AG10803 (cell line): ENCODE data around the gene SERPINH1.

Source experiments
- DNase-seq: peaks from one replicate; pipeline ENCODE4 v3.0.0; 2010; ENCODE audit warnings: low read depth
- H3K4me3 ChIP-seq: 2 replicates; pipeline ENCODE4 v1.5.1; 2011; ENCODE audit warnings: mild to moderate bottlenecking, low read length, control low read depth
- TF ChIP-seq, protein P1 (sequence below): conservative IDR thresholded peaks from 2 replicates; pipeline ENCODE4 v1.5.1; 2011; ENCODE audit warnings: mild to moderate bottlenecking, low read length, control low read depth, inconsistent platforms

Gene SERPINH1

DNA sequence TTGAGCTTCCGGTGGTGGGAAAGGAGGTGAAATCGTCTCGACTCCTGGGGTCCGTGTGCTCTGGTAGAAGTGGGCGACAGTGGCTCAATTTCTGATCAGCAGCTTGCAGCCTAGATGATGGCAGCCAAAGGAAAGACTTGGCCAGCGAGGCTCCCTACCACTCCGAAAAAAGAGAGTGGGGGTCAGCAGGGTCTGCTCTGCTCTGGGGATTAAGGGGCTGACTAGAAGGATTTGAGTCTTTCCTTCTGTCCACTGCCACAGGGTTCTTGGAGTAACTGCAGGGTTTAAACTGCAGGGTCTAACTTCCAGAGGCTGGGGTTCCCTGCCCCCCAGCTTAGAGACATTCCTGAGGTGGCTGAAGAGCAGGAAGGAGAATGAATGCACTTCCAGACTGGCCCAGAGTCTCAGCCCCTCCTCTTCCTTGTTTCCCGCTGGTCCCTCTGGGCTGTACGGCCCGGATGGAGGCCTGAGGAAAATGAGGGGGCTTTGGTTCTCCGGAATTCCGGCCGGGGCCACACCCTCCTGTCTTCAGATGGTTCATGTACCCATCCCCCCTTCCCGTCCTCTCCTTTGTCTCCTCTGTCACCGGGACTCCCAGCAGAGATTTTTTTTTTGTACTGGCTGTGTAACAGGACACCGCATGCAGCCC is 907 bp downstream of the SERPINH1 start:
- DNase-seq = peak; percentile 67
- H3K4me3 ChIP-seq = peak overlapping the region; percentile 99
- TF ChIP-seq, protein P1, sequence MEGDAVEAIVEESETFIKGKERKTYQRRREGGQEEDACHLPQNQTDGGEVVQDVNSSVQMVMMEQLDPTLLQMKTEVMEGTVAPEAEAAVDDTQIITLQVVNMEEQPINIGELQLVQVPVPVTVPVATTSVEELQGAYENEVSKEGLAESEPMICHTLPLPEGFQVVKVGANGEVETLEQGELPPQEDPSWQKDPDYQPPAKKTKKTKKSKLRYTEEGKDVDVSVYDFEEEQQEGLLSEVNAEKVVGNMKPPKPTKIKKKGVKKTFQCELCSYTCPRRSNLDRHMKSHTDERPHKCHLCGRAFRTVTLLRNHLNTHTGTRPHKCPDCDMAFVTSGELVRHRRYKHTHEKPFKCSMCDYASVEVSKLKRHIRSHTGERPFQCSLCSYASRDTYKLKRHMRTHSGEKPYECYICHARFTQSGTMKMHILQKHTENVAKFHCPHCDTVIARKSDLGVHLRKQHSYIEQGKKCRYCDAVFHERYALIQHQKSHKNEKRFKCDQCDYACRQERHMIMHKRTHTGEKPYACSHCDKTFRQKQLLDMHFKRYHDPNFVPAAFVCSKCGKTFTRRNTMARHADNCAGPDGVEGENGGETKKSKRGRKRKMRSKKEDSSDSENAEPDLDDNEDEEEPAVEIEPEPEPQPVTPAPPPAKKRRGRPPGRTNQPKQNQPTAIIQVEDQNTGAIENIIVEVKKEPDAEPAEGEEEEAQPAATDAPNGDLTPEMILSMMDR = no peak

DNA sequence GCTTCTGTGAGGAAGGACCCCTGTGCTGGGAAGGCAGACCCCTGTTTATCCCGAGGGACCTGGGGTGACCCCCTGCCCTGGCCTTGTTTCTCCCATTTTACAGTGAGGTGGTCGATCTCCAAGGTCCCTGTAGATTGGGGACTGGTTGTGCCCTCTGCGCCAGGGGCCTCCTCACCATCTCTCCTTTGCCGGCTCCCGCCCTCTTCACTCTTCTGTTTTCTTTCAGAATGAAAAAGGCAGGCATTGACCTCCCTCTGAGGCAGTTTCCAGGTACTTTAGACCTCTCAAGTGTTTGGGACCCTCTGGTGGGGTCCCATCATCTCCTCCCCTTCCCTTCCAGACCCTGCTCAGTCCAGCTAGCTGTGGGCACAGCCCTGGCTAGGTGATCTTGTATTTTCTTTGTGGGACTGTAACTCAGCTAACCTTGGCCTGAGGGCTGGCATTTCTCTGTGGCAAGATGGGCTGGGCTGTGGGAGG is 1.5 kb downstream of the SERPINH1 start:
- peak overlapping the region; percentile 99 for H3K4me3 ChIP-seq
- TF ChIP-seq, protein P1 = no peak

DNA sequence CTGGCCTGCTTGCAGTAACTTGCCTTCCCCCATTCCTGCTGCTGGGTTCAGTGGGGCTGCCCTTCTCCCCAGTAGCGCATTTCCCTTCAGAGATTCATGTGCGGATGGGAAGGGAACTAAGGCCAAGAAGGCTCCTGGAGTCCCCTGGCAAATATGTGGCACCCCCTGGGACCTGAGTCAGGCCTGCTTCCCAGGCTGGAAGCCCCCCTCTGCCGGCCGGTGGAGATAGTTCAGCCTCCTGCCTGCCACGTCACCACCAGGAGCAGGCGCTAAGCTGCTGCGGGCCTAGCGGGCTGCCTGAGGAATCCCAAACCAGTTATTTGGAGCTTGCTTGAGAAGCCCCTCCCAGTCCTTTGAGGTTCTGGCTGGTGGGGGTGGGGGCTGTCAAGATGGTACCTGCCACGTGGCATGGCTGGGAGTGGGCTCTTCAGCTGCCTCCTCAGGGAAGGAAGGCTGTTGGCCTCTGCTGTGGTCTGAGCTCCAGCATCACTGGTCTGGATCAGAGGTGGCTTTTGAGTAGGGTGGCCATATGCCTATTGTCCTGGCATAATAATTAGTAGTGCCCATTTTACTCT is 2.0 kb downstream of the SERPINH1 start:
- H3K4me3 ChIP-seq = peak overlapping the region; percentile 99
- peak; percentile 90 for DNase-seq
- TF ChIP-seq, protein P1 = peak; percentile 67

More for the DNA sequence above, 1.5 kb downstream of the SERPINH1 start:
- no peak for DNase-seq

DNA sequence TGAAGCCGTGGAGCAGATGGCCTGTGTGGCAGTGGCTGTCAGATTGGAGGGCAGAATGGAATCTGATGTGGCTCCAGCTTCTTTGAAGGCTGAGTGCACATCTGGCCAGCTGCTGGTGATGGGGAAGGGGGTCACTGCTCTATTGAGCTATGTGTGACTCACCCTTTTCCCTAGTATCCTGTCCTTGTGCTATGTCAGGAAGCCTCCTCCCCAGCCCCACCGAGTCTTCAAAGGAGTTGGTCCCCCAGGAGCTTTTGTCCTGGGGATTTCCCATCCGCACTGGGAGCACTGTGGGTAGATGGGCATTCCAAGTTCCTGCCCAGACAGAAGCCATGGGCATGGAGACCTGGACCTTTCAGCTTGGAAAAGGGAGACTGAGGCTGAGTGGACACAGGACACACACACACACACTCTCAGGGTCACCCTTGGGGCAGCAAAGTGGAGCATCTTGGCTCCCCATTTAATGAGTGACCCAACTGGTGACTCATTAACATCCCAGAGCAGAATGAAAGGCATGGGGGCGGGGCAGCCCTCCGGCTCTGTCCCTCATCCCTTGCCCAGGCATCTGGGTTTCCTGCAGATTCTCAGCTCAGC is 3.3 kb downstream of the SERPINH1 start:
- peak overlapping the region; percentile 99 for H3K4me3 ChIP-seq

DNA sequence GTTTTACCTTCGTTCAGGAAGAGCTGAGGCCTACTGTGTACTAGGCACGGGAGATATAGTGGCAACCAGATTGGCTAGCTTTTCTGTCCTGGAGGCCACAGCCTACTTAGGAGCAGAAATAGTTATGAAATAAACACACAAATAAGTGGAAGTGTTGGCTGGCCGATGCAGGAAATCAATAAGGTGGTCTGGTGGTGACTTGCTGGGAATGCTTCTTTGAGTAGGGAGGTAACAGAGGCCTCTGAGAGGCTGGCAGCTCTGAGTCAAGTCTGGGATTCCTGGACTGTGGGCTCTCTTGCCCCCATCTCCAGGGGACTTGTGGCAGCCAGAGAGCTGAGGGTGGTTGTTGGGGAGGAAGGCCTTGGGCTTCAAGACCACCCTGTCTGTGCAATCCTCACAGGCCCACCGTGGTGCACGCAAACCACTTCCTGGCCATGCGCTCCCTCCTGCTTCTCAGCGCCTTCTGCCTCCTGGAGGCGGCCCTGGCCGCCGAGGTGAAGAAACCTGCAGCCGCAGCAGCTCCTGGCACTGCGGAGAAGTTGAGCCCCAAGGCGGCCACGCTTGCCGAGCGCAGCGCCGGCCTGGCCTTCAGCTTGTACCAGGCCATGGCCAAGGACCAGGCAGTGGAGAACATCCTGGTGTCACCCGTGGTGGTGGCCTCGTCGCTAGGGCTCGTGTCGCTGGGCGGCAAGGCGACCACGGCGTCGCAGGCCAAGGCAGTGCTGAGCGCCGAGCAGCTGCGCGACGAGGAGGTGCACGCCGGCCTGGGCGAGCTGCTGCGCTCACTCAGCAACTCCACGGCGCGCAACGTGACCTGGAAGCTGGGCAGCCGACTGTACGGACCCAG is 4.1 kb downstream of the SERPINH1 start:
- TF ChIP-seq, protein P1 = no peak
- H3K4me3 ChIP-seq = peak overlapping the region; percentile 99

More for the DNA sequence above, 3.3 kb downstream of the SERPINH1 start:
- TF ChIP-seq, protein P1 = no peak
- DNase-seq = peak; percentile 81

DNA sequence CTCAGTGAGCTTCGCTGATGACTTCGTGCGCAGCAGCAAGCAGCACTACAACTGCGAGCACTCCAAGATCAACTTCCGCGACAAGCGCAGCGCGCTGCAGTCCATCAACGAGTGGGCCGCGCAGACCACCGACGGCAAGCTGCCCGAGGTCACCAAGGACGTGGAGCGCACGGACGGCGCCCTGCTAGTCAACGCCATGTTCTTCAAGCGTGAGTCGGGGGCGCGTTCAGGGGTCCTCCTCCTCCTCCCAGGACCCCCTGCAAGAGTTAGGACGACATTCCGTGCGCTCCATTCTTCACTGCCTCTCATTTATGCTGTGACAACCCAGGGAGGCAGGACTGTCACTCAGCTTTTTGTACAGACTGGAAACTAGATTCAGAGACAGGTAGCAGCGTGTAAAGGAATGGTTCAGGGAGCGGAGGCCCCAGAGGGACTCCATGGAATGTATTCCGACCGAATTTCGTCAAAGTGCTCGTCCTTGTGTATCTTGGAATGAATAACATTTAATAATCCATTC is 4.8 kb downstream of the SERPINH1 start:
- TF ChIP-seq, protein P1 = no peak
- H3K4me3 ChIP-seq = peak overlapping the region; percentile 99
- no peak for DNase-seq

More for the DNA sequence above, 4.1 kb downstream of the SERPINH1 start:
- no peak for DNase-seq
